Vagina (tissue), 2 donors: ENCODE results near the gene RALB. TPM values are rescaled to one million over a fixed set of nuclear protein-coding genes. Genes with fewer than 3 reads are reported as not detected.

Experiments used
- DNase-seq, 2 donors: peaks; one replicate each; pipeline ENCODE4 v3.0.0-alpha.2; 2017; ENCODE audit errors: extremely low spot score in 2 of 2
- H3K27ac ChIP-seq: fragments of 200-600 bp; sonication (generic); one replicate; pipeline ENCODE4 v1.5.1; 2019
- H3K27me3 ChIP-seq: fragments of 200-600 bp; sonication (generic); one replicate; pipeline ENCODE4 v1.5.1; 2019
- H3K36me3 ChIP-seq, 2 donors: fragments of 200-600 bp; sonication (generic); one replicate each; pipeline ENCODE4 v1.5.1; 2017 to 2019
- H3K4me1 ChIP-seq: fragments of 200-600 bp; sonication (generic); one replicate; pipeline ENCODE4 v1.5.1; 2019
- H3K4me3 ChIP-seq, 2 donors: fragments of 200-600 bp; sonication (generic); 1 replicate in 1 of 2; 2 replicates in 1 of 2; pipeline ENCODE4 v1.5.1; 2016 to 2019
- H3K9me3 ChIP-seq: fragments of 200-600 bp; sonication (generic); one replicate; pipeline ENCODE4 v1.5.1; 2019
- CTCF ChIP-seq, 3 experiments: fragments of 450-650 bp in 2 of 3; fragments of 200-600 bp in 1 of 3; sonication (generic) in 1 of 3; IDR thresholded peaks; one replicate each; pipeline ENCODE4 v1.5.1; 2017 to 2019; ENCODE audit warnings: antibody characterized with exemption in 3 of 3, mild to moderate bottlenecking in 2 of 3, moderate library complexity in 2 of 3
- POLR2A ChIP-seq, 2 donors: fragments of 450-650 bp; IDR thresholded peaks; one replicate each; pipeline ENCODE4 v1.6.1; 2017; ENCODE audit warnings: antibody characterized with exemption in 2 of 2, mild to moderate bottlenecking in 2 of 2, moderate library complexity in 2 of 2
- POLR2AphosphoS5 ChIP-seq, 2 donors: sonication (generic); formaldehyde crosslinking; IDR thresholded peaks; one replicate each; pipeline ENCODE4 v1.9.0; 2017; ENCODE audit warnings: antibody characterized with exemption in 2 of 2, mild to moderate bottlenecking in 2 of 2, low read depth in 1 of 2; ENCODE audit not compliant: insufficient read depth in 1 of 2
- intact Hi-C: fragments of 100-400 bp; cut with DNase I; formaldehyde crosslinking; loops from one replicate; pipeline ENCODE4 v1.15.1; 2023
- total RNA-seq: library from RNA; depleted of rRNA; stranded (reverse); fragments of >200 nt; gene quantifications from one replicate; pipeline ENCODE4 v1.2.3, GENCODE V29; 2016

Gene RALB
- total RNA-seq, 1 donor from 2014 or later: 44.0 TPM

- DNase-seq: peak in 1 of 2 donors; percentile 62
- intact Hi-C loops: loop anchor here (10.0 kb wide), 1 partner anchor 93 kb away; no protein-coding TSS in a partner anchor
- peaks cover 43% of the 10 kb centered on the region for H3K4me1 ChIP-seq
- no peak overlapping the region for H3K4me3 ChIP-seq
- H3K36me3 ChIP-seq: no peaks in the 10 kb centered on the region
- H3K27ac ChIP-seq: no peak overlapping the region
- H3K27me3 ChIP-seq: no peaks in the 10 kb centered on the region
- no peaks in the 10 kb centered on the region for H3K9me3 ChIP-seq
- TF ChIP-seq POLR2A (IDR thresholded peaks at IDR 0.05) (no peak), CTCF (IDR thresholded peaks at IDR 0.05) (no peak), POLR2AphosphoS5 (IDR thresholded peaks at IDR 0.05; ENCODE audit: insufficient read depth in 1 of 2, low read depth in 1 of 2) (no peak)
Measured at GRCh38 chr2:120221616-120222015, 31.0 kb upstream of the RALB start.

- Histone ChIP-seq H3K27ac (peak overlapping the region; percentile 86), H3K27me3 (no peaks in the 10 kb centered on the region), H3K36me3 (no peaks in the 10 kb centered on the region), H3K9me3 (no peaks in the 10 kb centered on the region), H3K4me3 (peak overlapping the region; percentile 68 to 93), H3K4me1 (peaks cover 43% of the 10 kb centered on the region)
- TF ChIP-seq POLR2A (IDR thresholded peaks at IDR 0.05): no peak
- TF ChIP-seq POLR2AphosphoS5 (IDR thresholded peaks at IDR 0.05; ENCODE audit: insufficient read depth in 1 of 2, low read depth in 1 of 2): no peak
- TF ChIP-seq CTCF (IDR thresholded peaks at IDR 0.05): no peak
- DNase-seq: peak in 1 of 2 donors; percentile 87
- intact Hi-C loops: loop anchor here (10.0 kb wide), 1 partner anchor 92 kb away; no protein-coding TSS in a partner anchor
Measured at GRCh38 chr2:120222186-120223033, 30.2 kb upstream of the RALB start.

- DNase-seq: peak in 1 of 2 donors; percentile 90
- Histone ChIP-seq H3K4me3 (peak within 1 kb of the TSS; percentile 68 to 93), H3K4me1 (peaks cover 43% of the 10 kb centered on the region), H3K27ac (peak within 1 kb of the TSS; percentile 86), H3K36me3 (no peaks in the 10 kb centered on the region), H3K9me3 (no peaks in the 10 kb centered on the region), H3K27me3 (no peaks in the 10 kb centered on the region)
- peak in 1 of 2 donors; percentile 65 for TF ChIP-seq POLR2AphosphoS5 (IDR thresholded peaks at IDR 0.05; ENCODE audit: insufficient read depth in 1 of 2, low read depth in 1 of 2)
- no peak for TF ChIP-seq CTCF (IDR thresholded peaks at IDR 0.05)
- peak in 1 of 2 donors; percentile 15 for TF ChIP-seq POLR2A (IDR thresholded peaks at IDR 0.05)
- intact Hi-C loops: loop anchor here (10.0 kb wide), 1 partner anchor 92 kb away; no protein-coding TSS in a partner anchor
Measured at GRCh38 chr2:120223034-120223912, 29.4 kb upstream of the RALB start, which contains the start of gene TMEM185B. Gene TMEM185B, minus strand, starts transcription at chr2:120223400. Its CDS starts 424 bp downstream, at chr2:120222976.

- Histone ChIP-seq H3K4me1 (peaks cover 43% of the 10 kb centered on the region), H3K36me3 (no peaks in the 10 kb centered on the region), H3K27me3 (no peaks in the 10 kb centered on the region), H3K9me3 (no peaks in the 10 kb centered on the region), H3K27ac (peak overlapping the region; percentile 86), H3K4me3 (peak overlapping the region; percentile 68 to 93)
- TF ChIP-seq POLR2AphosphoS5 (IDR thresholded peaks at IDR 0.05; ENCODE audit: insufficient read depth in 1 of 2, low read depth in 1 of 2): no peak
- no peak for TF ChIP-seq CTCF (IDR thresholded peaks at IDR 0.05)
- TF ChIP-seq POLR2A (IDR thresholded peaks at IDR 0.05): no peak
- intact Hi-C loops: loop anchor here (10.0 kb wide), 1 partner anchor 91 kb away; no protein-coding TSS in a partner anchor
- DNase-seq: no peak
Measured at GRCh38 chr2:120224256-120224655, 28.4 kb upstream of the RALB start.
